Skeletal muscle cell (primary cell): ENCODE measurements around the gene PPFIA3.
"Not testable (repeated sequence)": the region's sequence is repeated elsewhere in the genome, so short reads cannot be mapped to it uniquely, and the experiment has no call there.

Experiments
- DNase-seq: peaks from one replicate; pipeline ENCODE4 v3.0.0-alpha.2; 2010; ENCODE audit warnings: low read depth
- H3K4me3 ChIP-seq: 2 replicates; pipeline ENCODE4 v1.5.1; 2011; ENCODE audit warnings: low read depth, mild to moderate bottlenecking, control low read depth, low read length, moderate library complexity

Gene PPFIA3

GRCh38 chr19:49145573-49146407 lies 26.4 kb downstream of the PPFIA3 start:
- H3K4me3 ChIP-seq: peak overlapping the region; percentile 31
- peak; percentile 62 for DNase-seq

- not testable (repeated sequence) for DNase-seq, H3K4me3 ChIP-seq
Measured at GRCh38 chr19:49146408-49146770, 27.0 kb downstream of the PPFIA3 start.

- DNase-seq: no peak
- no peak overlapping the region for H3K4me3 ChIP-seq
Measured at GRCh38 chr19:49148044-49148682, 28.8 kb downstream of the PPFIA3 start.

GRCh38 chr19:49148784-49149651 lies 29.7 kb downstream of the PPFIA3 start:
- DNase-seq: peak; percentile 67
- peak overlapping the region; percentile 92 for H3K4me3 ChIP-seq

GRCh38 chr19:49149652-49150105 lies 30.3 kb downstream of the PPFIA3 start:
- H3K4me3 ChIP-seq: peak overlapping the region; percentile 92
- DNase-seq: peak; percentile 59

GRCh38 chr19:49150106-49150943 lies 31.0 kb downstream of the PPFIA3 start:
- DNase-seq: peak; percentile 52
- peak overlapping the region; percentile 92 for H3K4me3 ChIP-seq

GRCh38 chr19:49150944-49151243 lies 31.6 kb downstream of the PPFIA3 start:
- no peak for DNase-seq
- peak overlapping the region; percentile 92 for H3K4me3 ChIP-seq

- peak overlapping the region; percentile 92 for H3K4me3 ChIP-seq
- DNase-seq: no peak
Measured at GRCh38 chr19:49151267-49152118, 32.1 kb downstream of the PPFIA3 start.

GRCh38 chr19:49152119-49152550 lies 32.8 kb downstream of the PPFIA3 start:
- DNase-seq: no peak
- no peak overlapping the region for H3K4me3 ChIP-seq

GRCh38 chr19:49153167-49153809 lies 33.9 kb downstream of the PPFIA3 start:
- no peak for DNase-seq

GRCh38 chr19:49154279-49154678 lies 34.9 kb downstream of the PPFIA3 start:
- DNase-seq: no peak

More at GRCh38 chr19:49153167-49153809, 33.9 kb downstream of the PPFIA3 start:
- H3K4me3 ChIP-seq: no peak overlapping the region

GRCh38 chr19:49155005-49155819 lies 35.9 kb downstream of the PPFIA3 start, which contains the start of gene HRC:
TSS of gene HRC (minus strand) at chr19:49155396. CDS start at chr19:49155237, 159 bp downstream.
- no peak for DNase-seq
- no peak within 1 kb of the TSS for H3K4me3 ChIP-seq

More at GRCh38 chr19:49154279-49154678, 34.9 kb downstream of the PPFIA3 start:
- no peak overlapping the region for H3K4me3 ChIP-seq

GRCh38 chr19:49155820-49156346 lies 36.5 kb downstream of the PPFIA3 start:
- H3K4me3 ChIP-seq: no peak overlapping the region
- DNase-seq: no peak

- no peak for DNase-seq
- H3K4me3 ChIP-seq: peak within 1 kb of the TSS; percentile 89
Measured at GRCh38 chr19:49157445-49158224, 38.3 kb downstream of the PPFIA3 start, which contains the start of gene TRPM4. TSS of gene TRPM4 (plus strand) at chr19:49157792. CDS start at chr19:49157867, 75 bp downstream.

- H3K4me3 ChIP-seq: no peak overlapping the region
Measured at GRCh38 chr19:49160450-49161189, 41.3 kb downstream of the PPFIA3 start.

More at GRCh38 chr19:49160450-49161189, 41.3 kb downstream of the PPFIA3 start:
- no peak for DNase-seq
